GM19193 (cell line): ENCODE measurements around the gene MARCHF2.

Experiments
- POLR2A ChIP-seq: IDR thresholded peaks from 4 replicates; pipeline ENCODE4 v1.6.1; 2011; ENCODE audit not compliant: insufficient read depth, insufficient read length; ENCODE audit errors: extremely low read depth

Gene MARCHF2

GRCh38 chr19:8478598-8478997 is 65.5 kb downstream of the MARCHF2 start:
- no peak for TF ChIP-seq POLR2A

GRCh38 chr19:8481201-8481600 is 68.1 kb downstream of the MARCHF2 start:
- no peak for TF ChIP-seq POLR2A

GRCh38 chr19:8481616-8482015 is 68.5 kb downstream of the MARCHF2 start:
- no peak for TF ChIP-seq POLR2A

GRCh38 chr19:8482696-8483095 is 69.6 kb downstream of the MARCHF2 start:
- TF ChIP-seq POLR2A: no peak

- TF ChIP-seq POLR2A: no peak
Measured at GRCh38 chr19:8483165-8483564, 70.1 kb downstream of the MARCHF2 start.

- no peak for TF ChIP-seq POLR2A
Measured at GRCh38 chr19:8484331-8484894, 71.3 kb downstream of the MARCHF2 start.

- TF ChIP-seq POLR2A: no peak
Measured at GRCh38 chr19:8485561-8486371, 72.7 kb downstream of the MARCHF2 start.

- TF ChIP-seq POLR2A: no peak
Measured at GRCh38 chr19:8486661-8487136, 73.6 kb downstream of the MARCHF2 start.

GRCh38 chr19:8487137-8487851 is 74.2 kb downstream of the MARCHF2 start:
- TF ChIP-seq POLR2A: no peak

GRCh38 chr19:8488365-8488764 is 75.3 kb downstream of the MARCHF2 start:
- TF ChIP-seq POLR2A: no peak
